Right hindlimb (tissue), 1 donor: ENCODE data around the gene UBE2G2.

Experiments used
- DNase-seq: peaks from one replicate; pipeline ENCODE4 v3.0.0-alpha.2; 2018

The UBE2G2 gene

DNA sequence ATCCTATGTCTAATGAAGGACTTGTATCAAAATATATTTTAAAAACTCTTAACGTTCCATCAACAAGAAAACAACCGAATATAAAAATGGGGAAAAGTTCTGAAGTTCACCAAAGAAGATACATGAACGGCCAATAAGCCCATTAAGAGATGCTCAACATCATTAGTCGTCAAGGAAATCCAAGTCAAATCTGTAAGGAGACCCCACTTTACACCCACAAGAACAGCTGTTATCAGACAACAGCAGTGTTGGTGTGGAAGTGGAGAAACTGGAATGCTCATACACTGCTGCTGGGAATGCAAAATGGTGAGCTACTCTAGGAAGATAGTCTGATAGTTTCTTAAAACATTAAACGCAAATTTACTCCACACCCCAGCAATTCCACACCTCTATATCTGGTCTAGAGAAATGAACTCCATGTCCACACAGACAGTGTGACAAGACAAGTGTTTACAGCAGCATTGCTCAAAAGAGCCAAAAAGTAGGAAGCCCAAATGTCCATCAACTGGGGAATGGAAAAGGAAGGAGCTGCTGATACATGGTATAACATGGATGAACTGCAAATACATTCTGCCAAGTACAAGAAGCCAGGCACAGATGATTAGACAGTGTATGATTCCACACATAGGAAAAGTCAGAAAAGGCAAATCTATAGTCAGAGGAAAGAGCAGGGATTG is 18.5 kb downstream of the UBE2G2 start:
- no peak for DNase-seq

DNA sequence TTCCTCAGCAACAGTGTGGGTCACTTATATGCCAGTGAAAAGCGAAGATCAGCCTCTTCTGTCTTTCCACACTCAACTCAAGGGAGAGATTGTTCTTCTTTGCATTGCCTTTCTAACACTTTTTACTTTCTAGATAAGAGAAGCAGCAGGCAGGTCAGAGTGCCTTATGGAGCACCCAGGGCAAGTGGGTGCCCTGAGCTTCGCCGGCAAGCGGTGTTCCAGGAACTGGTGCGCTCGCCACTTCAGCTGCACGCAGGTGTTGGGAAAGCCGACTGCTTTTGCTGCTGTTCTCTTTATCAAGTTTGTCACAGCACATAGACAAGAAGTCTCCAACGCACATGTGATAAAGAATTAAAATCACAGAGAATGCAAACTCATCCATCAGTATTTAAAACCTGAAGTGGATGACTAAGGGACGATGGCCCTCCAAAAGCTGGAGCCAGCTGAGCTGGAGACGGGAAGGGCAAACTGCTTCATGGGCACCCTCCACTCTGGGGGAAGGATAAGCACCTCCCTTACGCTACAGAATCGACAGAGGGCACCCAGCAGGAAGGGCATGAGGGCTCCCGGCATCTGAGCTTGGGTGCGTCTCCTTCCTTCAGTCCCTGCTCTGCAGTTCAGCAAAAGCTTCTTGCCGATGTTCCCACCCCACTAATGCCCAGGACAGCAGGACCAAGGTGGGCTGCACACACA is 20.7 kb downstream of the UBE2G2 start:
- no peak for DNase-seq

DNA sequence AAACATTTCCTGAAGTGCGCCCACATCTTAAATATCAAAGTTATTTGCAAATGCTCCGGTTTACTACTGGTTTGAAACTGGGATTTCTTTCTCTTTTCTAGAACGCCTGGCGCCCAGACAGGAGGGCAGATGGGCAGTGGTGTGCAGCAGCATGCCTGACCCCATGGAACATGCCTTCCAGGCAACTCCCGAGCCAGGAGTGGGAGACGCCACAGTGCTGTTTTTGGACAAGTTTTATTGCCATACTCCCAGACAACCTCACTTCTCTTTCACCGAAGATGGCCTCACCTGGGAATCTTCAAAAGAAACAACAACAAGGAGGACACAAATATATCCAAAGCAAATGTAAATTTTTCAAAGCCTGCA is 21.5 kb downstream of the UBE2G2 start:
- DNase-seq, result no peak

DNA sequence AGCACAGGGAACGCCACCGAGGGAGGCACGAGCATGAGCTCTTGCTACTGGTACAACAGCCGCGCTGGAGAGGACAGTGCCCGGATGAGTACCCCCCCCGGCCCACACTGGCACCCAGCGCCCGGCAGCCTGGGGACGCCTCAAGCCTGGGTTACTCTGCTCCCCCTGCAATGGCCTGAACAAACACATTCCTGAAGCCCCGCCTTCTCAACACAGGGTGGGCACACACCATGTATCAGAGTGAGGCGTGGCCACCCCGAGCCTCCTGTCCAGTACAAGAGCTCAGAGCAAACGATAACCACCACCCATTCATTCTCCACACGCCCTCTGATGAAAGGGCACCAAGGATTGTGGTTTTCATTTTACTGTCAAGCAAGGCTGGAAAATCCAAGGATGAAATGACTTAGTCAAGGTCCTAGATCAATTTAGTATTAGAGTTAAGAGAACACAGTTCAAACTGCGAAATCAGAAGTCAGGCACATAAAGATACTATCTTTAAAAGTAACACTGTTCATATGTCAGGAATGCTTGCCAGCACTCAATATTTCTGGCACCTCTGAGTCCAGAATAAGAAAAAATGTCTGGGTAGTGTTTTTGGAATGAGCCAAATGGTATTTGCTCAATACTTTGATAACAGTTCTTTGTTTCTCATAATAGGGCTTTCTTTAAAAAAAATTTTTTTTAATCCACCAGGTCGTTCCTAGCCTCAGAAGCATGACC is 22.0 kb downstream of the UBE2G2 start:
- DNase-seq, result no peak

DNA sequence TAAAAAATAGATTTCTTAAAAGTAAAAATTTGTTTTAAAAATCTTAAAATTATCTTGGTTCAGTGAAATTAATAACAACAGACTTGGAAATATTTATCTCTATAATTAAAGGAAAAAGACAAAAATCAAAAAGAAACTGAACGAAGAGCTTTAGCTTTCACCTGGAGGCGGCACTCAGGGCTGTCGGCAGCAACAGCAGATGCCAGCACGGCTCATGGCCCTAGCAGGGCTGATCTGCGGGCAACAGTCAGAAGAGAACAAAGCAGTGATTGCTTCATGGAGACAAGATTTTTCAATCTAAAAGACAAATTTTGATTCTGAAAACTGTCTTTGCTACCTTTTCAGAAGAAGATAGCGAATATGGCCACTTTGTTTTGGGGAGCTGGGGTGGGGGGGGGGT is 22.6 kb downstream of the UBE2G2 start:
- DNase-seq, result no peak

DNA sequence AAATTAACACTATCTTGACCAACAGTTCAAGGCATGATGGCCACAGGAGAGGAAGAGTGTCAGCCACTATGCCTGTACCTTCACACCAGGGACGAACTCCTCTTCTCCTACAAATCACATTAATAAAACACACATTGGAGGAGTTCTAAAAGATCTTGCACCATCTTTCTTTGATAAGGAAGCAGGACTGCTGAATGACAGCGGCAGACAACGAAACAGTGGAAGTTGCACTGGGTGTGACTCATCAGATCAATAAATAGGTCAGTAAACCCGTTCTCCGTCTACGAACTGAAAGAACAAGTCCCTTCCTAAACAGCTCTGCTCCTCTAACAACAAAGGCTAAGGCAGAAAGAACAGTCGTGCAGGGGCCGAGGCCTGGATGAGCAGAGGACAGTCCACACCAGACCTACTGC is 23.1 kb downstream of the UBE2G2 start:
- no peak for DNase-seq

DNA sequence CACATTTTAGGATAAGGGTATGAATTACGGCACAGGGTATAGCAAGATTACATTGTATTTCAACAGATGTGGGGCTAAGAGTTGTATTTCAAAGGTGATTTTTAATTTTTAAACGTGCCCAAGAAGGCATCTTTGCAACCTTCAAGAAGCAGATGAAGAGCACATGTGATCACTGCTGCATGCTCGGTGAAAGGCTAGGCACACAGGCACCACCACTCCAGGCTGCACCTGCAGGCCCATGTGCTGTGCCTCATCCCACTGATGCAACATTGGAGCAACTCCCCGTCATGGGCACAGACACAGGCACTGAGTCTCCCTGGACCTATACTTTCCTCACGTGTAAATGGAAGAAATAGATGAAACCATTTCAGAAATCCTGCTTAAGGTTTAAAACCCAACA is 23.5 kb downstream of the UBE2G2 start:
- DNase-seq, result no peak

DNA sequence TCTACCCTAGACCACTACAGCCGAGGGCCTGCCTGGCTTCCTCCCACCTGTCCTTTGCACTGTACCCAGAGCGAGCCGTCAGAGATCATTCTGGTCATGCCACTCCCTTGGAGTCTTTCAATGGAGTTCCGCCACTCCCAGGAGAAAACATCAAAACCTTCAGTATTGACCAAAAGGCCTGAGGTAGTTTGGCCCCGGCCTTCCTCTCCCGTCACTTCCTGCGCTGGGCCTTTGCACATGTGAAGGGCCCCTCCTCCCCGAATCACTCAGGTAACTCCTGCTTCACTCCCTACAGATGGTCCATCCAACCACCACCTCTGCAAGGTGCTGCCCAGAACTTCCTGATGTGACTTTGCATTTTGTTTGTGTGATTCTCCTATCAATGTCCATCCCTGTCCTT is 26.6 kb downstream of the UBE2G2 start:
- DNase-seq, result no peak

DNA sequence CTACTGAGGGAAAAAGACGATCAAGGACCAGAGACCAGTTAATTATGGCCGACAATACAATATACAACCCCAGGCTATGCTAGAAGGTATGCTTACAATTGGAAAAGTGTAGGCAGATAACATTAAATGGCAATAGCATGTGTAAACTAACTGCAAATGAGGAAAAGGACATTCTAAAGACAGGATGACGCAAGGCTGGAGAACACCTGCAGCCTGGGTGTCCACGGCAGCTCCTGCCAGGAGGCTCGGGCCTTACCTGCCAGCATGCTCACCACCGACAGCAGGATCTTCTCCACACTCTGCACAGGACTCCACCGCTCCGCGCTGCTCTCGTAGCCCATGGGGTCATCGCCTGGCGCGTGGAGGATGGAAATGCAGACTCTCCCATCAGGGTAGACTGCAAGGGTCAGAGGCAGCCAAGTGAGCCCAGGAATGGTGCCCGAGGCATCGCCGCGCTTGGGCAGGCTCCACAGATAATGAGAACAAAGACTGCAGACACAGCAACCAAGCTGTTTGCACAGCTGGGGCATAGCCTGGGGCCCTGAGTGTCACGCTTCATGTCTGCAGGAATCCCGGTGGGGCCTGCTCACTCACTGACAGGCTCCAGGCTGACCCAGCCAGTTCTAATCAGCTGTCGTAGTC is 28.2 kb downstream of the UBE2G2 start:
- no peak for DNase-seq

DNA sequence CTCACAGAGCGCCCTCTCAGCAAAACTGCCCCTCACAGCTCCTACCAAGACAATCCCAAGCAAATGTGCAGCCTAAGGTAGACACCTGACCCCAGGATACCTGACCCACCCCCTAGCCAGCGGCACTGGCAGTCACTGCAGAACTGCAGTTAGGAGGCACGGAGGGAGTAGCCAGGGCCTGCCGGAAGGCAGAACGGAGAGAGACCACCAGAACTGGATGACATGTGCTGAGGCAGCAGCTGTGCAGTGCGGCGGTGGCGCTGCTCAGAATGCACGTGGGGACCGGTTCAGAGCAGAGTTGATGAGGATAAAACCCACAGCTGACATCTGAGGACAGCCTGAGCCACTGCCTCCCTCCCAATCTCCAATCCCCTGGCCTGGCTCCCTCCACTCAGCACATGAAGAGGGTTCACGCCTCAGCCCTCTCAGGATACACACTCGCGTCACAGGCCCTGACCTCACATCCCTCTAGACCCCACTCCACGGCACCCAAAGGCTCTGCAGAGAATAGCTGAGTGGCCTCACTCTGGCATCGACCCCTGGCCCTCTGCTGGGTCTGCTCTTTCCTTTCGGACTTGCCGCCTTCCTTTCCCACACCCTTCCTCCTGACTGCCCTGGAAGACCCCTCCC is 29.6 kb downstream of the UBE2G2 start:
- no peak for DNase-seq

DNA sequence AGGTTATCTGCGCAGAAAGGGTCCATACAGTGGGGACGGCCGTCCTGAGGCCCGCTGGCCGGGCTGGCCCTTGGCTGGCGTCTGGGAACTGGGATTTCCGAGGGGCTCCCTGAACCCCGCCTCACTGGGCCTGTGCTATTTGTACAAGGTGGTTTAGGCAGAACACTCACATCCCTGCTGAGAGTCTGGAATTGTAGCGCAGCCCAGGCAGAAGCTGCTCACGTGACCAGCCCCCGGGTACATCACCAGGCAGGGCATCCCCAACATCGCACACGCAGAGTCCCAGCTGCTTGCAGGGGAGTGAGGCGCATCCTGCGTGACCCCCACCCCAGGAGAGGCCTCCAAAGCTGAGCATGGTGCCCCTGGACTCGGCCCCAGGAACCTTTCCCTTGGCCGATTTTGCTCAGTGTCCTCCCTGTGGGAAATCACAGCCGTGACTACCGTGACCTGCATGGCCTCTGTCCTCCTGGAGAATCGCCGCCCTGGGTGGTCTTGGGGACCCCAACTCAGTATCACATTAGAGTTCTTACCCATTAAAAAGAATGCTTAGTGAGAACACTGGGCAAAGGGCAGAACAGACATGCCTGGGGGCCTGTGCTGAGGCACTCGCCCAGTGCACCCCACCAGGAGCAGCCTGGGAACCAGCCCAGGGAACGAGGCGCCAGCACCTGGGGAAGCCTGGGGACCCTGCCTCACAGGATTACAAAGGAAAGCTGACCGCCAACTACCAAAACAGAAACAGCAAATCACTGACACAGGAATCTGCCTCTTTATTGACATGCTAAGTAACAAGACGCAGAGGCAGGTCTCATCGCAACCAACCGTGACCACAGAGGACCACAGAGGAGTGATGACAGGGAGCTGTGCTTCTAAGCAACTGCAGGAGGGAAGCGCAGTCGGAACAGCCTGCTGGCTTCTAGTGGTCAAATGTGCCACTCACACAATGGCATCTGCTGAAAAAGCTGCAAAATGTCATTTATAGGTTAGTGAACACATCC is 33.5 kb downstream of the UBE2G2 start:
- DNase-seq, result no peak

DNA sequence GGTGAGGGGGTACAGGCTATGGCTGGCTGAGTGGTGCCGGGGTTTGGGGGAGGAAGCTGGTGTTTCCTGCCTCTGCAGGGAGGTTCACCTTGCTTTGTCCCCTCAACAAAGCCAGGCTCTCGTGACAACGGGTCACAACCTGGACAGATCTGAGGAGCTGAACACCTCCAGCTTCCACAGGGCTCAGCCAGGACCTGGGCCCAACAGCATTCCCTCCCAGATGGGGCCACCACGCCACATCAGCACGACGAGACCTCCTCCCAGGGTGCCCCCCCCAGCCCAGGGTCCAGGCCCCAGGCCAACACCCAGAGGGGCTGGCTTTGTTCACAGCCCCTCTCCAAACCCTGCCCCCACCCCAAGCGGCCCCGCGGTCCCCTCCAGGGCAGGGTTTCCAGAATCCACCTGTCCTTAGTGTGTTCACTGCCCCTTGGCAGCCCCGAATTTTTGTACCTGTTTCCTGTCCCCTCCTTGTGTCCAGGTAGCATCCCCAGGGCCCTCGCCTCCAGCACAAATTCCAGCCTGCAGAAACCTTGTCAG is 34.7 kb downstream of the UBE2G2 start:
- DNase-seq, result no peak

DNA sequence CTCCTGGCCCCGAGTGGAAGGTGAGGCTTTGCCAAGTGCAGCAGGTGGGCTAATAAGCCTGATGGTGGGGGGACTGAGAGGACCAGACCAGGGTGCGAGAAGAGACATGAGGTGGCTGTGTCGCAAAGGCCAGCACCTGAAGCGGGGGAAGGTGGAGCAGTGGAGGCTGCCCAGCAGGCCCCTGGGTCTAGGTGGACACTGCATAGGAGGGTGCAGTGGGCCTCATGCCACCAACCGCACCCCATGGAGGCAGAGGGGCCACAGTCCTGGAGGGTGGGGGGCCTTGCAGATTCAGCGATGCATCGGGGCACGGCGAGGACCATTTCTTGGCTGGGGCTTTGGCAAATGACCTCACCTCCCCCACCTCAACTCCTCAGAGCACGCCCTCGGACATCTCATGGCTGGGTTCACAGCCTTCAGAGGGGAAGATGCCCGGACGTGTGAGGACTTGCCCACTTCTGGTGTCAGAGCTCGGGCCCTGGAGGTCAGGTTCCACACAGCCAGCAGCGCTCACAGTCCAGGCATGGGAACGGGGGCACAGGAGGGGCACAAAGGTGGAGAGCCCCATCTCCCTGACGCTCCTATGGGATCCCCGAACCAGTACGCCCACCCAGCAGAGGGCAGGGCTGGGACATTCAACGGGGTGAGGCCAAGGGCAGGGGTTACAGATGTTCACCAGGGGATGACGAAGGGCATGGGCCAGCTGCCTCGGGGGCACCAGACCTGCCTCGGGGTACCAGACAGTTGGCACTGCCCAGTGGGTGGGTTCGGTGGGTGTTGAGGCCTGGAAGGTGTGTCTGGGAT is 35.4 kb downstream of the UBE2G2 start:
- DNase-seq, result no peak

DNA sequence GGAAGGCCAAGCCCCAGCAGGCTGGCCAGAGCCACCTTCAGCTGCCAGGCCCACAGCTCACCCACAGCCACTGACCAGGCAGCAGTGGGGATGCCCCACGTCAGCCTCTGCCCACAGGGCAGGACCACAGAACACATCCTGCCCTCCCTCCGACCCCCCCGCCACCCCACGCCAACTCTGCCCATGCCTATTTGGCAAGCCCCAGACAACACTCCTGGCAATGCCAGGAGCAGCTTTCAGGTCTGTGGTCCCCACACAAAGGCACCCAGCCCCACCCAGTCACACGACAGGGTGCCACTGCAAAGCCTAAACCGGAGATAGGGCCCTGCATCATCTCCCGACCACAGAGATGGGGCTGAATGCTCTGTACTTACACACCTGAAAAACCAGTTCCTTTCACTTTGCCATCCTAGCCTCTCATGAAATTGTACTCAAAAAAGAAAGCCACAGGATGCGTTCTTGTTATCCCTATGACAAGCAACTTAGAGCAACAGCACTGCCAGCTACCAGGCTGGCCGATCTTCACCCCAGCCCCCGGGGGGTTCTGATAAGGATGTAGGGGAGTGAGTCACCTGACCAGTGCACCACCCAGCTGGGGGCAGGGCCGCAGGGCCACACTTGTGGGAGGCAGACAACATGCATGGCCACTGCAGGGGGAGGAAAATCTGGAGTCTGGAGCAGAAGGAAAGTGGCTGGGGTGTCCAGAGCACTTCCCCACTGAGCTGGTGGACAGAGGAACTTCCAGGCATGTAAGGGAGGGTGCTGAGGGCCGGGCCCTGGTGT is 36.2 kb downstream of the UBE2G2 start:
- DNase-seq, result no peak

DNA sequence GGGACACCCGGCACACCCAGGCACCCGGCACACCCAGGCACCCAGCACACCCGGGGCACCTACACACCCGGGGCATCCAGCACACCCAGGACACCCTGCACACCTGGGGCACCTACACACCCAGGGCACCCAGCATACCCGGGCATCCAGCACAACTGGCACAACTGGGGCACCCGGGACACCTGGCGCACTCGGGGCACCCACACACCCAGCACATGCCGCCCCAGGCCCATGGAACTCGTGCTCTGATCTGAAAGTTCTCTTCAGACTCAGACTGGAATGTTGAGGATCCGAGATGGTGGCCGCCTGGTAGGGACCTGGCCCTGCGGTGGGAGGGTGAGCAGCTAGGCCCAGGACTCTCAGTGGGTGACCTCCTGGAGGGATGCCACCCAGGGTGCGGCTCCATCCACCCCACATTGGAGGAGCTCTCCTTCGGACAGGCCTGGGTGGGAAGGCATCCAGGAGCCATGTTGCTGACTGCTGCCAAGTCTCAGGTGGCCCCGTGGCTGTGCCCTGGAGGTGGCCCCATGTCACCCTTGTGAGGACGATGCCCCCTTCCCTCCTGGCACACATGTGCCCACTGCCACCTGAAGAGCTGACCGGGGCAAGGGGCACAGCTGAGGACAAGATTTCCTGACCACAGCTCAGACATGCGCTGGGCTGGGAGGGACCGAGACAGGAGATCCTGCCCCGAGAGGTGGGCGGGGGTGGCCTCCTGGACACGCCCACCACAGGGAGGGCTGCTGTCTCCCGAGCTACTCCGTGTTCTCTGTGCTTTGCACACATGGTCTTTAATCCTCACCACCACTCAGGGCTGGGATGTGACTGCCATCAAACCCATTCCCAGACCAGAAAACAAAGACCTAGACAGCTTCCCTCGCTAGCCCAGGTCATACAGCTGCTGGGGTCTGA is 37.0 kb downstream of the UBE2G2 start:
- DNase-seq, result no peak

DNA sequence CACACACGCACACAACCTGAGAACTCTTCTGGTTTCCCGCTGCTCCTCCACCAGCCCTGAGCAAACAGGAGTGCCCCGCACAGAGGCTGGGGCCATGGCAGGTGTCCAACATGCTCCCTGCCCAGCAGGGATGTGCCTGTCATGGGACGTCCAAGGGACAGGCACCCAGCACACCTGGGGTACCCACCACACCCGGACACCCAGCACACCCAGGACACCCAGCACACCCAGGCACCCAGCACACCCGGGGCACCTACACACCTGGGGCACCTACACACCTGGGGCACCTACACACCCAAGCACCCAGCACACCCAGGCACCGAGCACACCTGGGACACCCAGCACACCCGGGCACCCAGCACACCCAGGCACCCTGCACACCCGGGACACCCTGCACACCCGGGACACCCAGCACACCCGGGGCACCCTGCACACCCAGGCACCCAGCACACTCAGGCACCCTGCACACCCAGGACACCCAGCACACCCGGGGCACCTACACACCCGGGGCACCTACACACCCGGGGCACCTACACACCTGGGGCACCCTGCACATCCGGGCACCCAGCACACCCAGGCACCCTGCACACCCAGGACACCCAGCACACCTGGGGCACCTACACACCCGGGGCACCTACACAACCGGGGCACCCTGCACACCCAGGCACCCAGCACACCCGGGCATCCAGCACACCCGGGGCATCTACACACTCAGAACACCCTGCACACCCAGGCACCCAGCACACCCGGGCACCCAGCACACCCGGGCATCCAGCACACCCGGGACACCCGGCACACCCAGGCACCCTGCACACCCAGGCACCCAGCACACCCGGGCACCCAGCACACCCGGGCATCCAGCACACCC is 37.9 kb downstream of the UBE2G2 start:
- no peak for DNase-seq

DNA sequence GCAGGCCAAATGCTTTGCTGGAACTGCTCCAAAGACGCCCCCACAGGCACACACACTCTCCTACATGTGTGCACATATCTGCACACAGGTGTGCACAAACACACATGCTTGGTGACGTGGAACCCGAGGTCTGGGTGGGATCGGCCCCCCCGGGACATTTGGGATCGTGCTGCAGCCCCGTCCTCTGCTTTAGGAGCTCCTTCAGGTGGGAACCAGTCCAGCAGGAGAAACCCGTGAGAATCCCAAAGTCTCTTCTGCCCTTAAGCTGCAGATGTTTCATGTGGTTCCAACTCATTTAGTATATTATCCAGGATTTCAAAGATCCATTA is 38.6 kb downstream of the UBE2G2 start:
- no peak for DNase-seq
